H1 (cell line): ENCODE measurements around the gene MGAT2. TPM values are rescaled to one million over a fixed set of nuclear protein-coding genes. Genes with fewer than 3 reads are reported as not detected.

Experiments
- EP300 ChIP-seq, 2 experiments: IDR thresholded peaks; 1 replicate in 1 of 2; 2 replicates in 1 of 2; pipeline ENCODE4 v1.6.1; 2011 to 2012; ENCODE audit warnings: low read depth in 2 of 2, low read length in 2 of 2, mild to moderate bottlenecking in 2 of 2, borderline replicate concordance in 1 of 2, inconsistent platforms in 1 of 2, moderate library complexity in 1 of 2
- KDM4A ChIP-seq: IDR thresholded peaks from one replicate; pipeline ENCODE4 v1.7.1; 2012; ENCODE audit warnings: low read depth, mild to moderate bottlenecking, moderate library complexity, low read length, inconsistent platforms; ENCODE audit not compliant: severe bottlenecking
- NRF1 ChIP-seq: IDR thresholded peaks from 2 replicates; pipeline ENCODE4 v1.6.1; 2011; ENCODE audit warnings: mild to moderate bottlenecking, low read depth, low read length, improper control_type of control experiment
- POLR2A ChIP-seq, 2 experiments: IDR thresholded peaks; 1 replicate in 1 of 2; 2 replicates in 1 of 2; pipeline ENCODE4 v1.6.1; 2011; ENCODE audit warnings: low read depth in 2 of 2, low read length in 2 of 2, mild to moderate bottlenecking in 2 of 2; ENCODE audit errors: control extremely low read depth in 1 of 2
- POLR2AphosphoS5 ChIP-seq: IDR thresholded peaks from 2 replicates; pipeline ENCODE4 v1.6.1; 2011; ENCODE audit warnings: low read depth, low read length
- RAD21 ChIP-seq, 2 experiments: IDR thresholded peaks in 1 of 2; conservative IDR thresholded peaks in 1 of 2; 2 replicates each; pipeline ENCODE4 v1.6.1; 2011; ENCODE audit warnings: low read depth in 2 of 2, low read length in 2 of 2, improper control_type of control experiment in 1 of 2, inconsistent platforms in 1 of 2, mild to moderate bottlenecking in 1 of 2, moderate library complexity in 1 of 2
- polyA plus RNA-seq, 7 experiments: library from polyadenylated mRNA; depleted of rRNA in 3 of 7; stranded (reverse) in 5 of 7; unstranded in 2 of 7; fragments of >200 nt in 5 of 7; fragments of 200-250 nt in 2 of 7; gene quantifications; 1 replicate in 5 of 7; 2 replicates in 1 of 7; 4 replicates in 1 of 7; pipeline versions ENCODE4 v1.2.1 to v1.2.3, GENCODE V29; 2011 to 2013; ENCODE audit warnings: missing spikeins in 2 of 7, mixed read lengths in 2 of 7
- total RNA-seq: library from RNA; stranded (reverse); fragmentation: NEBNext Ultra II Directional; extraction: Animal tissue kit (Norgen Biotek cat#: 25700); gene quantifications from 2 replicates; pipeline ENCODE4 v1.2.1, GENCODE V29; 2021
- TF ChIP-seq, protein P1 (sequence below): fragments of 300-600 bp; sonication (generic); IDR thresholded peaks from 2 replicates; pipeline ENCODE4 v1.7.1; 2012; ENCODE audit warnings: low read length, moderate library complexity, mild to moderate bottlenecking, inconsistent platforms; ENCODE audit not compliant: insufficient replicate concordance

The MGAT2 gene
- total and polyA plus RNA-seq, 2 of the 8 experiments (the other 6 are each of a cell fraction or from before 2014, with no cell fraction given): 10.6 to 23.7 TPM

DNA sequence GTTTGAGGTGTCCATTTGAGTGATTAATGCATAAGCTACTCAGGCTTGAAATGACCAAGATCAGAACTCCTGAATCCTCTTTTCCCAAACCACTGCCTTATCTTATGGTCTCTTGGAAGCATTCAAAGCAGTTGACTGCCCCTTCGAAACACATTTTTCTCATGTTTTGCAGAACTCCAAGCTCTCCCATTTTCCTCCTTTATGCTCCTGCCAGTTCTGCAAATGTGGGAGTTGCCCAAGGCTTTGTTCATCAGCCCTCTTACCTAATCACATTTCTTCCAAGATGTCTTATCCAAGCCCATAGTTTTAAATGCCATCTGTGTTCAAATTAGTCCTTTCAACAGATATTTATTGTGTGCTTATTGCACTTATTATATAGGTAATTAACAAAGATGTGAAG lies 16.3 kb downstream of the MGAT2 start (continued):
- TF ChIP-seq, protein P1, sequence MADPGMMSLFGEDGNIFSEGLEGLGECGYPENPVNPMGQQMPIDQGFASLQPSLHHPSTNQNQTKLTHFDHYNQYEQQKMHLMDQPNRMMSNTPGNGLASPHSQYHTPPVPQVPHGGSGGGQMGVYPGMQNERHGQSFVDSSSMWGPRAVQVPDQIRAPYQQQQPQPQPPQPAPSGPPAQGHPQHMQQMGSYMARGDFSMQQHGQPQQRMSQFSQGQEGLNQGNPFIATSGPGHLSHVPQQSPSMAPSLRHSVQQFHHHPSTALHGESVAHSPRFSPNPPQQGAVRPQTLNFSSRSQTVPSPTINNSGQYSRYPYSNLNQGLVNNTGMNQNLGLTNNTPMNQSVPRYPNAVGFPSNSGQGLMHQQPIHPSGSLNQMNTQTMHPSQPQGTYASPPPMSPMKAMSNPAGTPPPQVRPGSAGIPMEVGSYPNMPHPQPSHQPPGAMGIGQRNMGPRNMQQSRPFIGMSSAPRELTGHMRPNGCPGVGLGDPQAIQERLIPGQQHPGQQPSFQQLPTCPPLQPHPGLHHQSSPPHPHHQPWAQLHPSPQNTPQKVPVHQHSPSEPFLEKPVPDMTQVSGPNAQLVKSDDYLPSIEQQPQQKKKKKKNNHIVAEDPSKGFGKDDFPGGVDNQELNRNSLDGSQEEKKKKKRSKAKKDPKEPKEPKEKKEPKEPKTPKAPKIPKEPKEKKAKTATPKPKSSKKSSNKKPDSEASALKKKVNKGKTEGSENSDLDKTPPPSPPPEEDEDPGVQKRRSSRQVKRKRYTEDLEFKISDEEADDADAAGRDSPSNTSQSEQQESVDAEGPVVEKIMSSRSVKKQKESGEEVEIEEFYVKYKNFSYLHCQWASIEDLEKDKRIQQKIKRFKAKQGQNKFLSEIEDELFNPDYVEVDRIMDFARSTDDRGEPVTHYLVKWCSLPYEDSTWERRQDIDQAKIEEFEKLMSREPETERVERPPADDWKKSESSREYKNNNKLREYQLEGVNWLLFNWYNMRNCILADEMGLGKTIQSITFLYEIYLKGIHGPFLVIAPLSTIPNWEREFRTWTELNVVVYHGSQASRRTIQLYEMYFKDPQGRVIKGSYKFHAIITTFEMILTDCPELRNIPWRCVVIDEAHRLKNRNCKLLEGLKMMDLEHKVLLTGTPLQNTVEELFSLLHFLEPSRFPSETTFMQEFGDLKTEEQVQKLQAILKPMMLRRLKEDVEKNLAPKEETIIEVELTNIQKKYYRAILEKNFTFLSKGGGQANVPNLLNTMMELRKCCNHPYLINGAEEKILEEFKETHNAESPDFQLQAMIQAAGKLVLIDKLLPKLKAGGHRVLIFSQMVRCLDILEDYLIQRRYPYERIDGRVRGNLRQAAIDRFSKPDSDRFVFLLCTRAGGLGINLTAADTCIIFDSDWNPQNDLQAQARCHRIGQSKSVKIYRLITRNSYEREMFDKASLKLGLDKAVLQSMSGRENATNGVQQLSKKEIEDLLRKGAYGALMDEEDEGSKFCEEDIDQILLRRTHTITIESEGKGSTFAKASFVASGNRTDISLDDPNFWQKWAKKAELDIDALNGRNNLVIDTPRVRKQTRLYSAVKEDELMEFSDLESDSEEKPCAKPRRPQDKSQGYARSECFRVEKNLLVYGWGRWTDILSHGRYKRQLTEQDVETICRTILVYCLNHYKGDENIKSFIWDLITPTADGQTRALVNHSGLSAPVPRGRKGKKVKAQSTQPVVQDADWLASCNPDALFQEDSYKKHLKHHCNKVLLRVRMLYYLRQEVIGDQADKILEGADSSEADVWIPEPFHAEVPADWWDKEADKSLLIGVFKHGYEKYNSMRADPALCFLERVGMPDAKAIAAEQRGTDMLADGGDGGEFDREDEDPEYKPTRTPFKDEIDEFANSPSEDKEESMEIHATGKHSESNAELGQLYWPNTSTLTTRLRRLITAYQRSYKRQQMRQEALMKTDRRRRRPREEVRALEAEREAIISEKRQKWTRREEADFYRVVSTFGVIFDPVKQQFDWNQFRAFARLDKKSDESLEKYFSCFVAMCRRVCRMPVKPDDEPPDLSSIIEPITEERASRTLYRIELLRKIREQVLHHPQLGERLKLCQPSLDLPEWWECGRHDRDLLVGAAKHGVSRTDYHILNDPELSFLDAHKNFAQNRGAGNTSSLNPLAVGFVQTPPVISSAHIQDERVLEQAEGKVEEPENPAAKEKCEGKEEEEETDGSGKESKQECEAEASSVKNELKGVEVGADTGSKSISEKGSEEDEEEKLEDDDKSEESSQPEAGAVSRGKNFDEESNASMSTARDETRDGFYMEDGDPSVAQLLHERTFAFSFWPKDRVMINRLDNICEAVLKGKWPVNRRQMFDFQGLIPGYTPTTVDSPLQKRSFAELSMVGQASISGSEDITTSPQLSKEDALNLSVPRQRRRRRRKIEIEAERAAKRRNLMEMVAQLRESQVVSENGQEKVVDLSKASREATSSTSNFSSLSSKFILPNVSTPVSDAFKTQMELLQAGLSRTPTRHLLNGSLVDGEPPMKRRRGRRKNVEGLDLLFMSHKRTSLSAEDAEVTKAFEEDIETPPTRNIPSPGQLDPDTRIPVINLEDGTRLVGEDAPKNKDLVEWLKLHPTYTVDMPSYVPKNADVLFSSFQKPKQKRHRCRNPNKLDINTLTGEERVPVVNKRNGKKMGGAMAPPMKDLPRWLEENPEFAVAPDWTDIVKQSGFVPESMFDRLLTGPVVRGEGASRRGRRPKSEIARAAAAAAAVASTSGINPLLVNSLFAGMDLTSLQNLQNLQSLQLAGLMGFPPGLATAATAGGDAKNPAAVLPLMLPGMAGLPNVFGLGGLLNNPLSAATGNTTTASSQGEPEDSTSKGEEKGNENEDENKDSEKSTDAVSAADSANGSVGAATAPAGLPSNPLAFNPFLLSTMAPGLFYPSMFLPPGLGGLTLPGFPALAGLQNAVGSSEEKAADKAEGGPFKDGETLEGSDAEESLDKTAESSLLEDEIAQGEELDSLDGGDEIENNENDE: no peak
- TF ChIP-seq EP300 (IDR thresholded peaks at IDR 0.05; ENCODE audit: borderline replicate concordance in 1 of 2, low read depth in 2 of 2, low read length in 2 of 2) (no peak), NRF1 (no peak), POLR2A (IDR thresholded peaks at IDR 0.05; ENCODE audit: control extremely low read depth in 1 of 2, low read depth in 2 of 2, low read length in 2 of 2) (no peak), POLR2AphosphoS5 (no peak), KDM4A (no peak), RAD21 (IDR thresholded peaks at IDR 0.05 in 1 of 2, conservative IDR thresholded peaks at IDR 0.05 in 1 of 2; ENCODE audit: low read depth in 2 of 2, low read length in 2 of 2) (no peak)
